ENCODE results near the gene LRP1-AS.
A peak's percentile ranks its signal among the peaks of the same experiment; 100 is the strongest.
"Not testable (repeated sequence)": the region's sequence is repeated elsewhere in the genome, so short reads cannot be mapped to it uniquely, and the experiment has no call there.

LRP1-AS gene

DNA sequence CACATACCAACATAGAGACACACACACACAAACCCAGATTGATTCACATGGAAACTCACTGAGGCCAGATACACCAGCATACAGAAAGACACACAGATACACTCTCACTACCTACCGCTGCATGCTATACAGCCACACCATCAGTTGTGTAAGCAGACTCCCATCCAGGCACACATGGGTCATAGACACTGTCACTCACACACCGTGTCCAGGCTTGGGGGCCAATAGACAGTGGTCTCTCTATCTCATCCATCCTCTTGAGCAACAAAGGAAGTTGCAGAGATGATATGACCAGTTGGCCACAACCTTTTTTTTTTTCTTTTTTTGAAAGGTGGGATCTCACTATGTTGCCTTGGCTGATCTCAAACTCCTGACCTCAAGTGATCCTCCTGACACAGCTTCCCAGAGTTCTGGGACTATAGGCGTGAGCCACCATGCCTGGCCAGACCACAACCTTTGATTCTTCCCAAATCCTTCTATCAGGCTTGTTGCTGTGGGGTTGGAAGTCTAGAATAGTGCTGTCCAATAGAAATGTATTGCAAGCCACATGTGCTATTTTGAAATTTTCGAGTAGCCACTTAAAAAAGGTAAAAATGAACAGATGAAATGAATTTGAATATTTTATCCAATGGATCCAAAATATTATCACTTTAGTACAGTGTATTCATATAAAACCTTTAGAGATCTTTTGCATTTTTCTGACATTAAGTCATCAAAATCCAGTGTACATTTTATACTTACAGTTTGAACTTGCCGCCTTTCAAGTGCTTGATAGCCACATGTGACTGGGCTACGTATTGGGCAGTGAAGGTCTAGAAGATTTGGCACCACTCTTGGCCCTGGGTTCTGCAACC is 7.4 kb downstream of the LRP1-AS start:
- DNase-seq (ENCODE audit: low read depth) = no peak

- DNase-seq (ENCODE audit: low read depth) = no peak
Observed at GRCh38 chr12:57138526-57139272, 8.7 kb downstream of the LRP1-AS start.

DNA sequence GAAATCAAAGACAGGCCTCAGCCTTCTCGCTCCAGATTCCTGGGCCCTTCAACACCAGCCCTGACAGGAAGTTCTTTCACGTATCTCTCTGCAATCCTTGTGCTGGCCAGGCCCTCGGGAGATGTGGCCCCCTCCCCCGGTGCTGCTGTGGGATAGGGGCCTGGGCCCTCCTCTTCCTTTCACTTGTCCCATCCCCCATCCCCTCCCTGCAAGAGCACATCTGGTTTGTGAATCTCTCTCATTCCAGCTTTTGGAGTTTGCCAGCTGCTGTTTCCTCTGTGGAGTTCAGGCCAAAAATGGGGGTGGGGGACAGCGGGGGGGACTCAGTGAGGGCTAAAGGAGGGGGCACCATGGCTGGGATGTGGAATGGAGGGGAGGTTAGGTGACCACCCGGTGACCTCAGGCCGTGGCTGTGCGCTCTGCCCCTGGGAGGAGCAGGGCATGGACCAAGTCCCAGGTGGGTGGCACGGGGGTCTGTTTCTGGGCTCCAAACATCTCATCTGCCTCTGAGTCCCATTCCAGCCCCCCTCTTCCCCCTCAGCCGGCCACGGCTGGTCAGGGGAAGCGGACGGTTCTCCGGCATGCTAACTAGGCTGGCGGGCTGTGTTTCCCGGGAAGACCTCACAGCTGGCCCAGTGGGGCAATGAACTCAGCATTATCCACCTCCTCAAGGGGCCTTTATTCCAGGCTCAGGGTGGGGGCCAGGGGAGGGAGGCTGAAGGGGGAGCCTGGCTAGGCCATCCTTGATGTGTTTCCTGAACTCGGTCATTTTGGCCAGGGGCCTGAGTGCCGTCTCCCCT is 11.7 kb downstream of the LRP1-AS start:
- DNase-seq (ENCODE audit: low read depth) = no peak

DNA sequence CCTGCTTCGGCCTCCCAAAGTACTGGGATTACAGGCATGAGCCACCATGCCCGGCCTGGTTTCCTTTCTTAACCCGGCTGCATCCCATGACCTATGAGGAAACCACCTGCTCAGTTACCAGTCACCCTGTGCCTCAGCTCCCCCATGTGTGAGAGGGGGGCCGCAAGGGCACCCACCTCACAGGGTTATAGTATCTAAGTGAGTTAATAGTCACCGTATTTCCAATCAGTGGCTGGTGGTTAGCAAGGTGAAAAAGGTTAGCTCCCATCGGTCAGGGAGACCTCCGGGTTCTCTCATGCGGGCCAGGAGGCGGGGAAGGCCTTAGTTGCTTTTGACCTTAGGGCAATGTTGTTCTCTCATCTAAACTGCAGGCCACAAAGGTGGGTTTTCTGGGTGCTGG is 12.5 kb downstream of the LRP1-AS start:
- no peak for DNase-seq (ENCODE audit: low read depth)

DNA sequence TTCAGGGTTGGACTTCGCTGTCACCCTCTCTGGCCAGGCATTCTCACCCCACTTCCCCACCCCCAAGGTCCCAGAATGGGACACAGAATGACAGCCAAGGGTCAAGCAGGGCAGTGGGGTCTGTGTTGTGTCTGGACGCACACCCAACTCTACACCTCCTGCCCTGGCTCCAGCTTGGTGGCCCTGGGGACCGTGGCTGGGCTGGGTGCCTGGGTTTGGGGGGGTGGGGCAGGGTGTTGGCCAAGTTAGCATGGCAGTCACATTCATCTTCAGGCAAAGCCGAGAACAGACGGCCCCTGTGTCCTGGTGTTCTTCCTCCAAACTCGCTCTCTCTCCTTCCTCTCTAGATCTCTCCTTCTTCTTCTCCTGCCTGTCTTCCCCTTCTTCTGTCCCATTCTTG is 13.5 kb downstream of the LRP1-AS start:
- no peak for DNase-seq (ENCODE audit: low read depth)

- no peak for DNase-seq (ENCODE audit: low read depth)
Observed at GRCh38 chr12:57133013-57133569, 14.3 kb downstream of the LRP1-AS start.

GRCh38 chr12:57131896-57132744 is 15.3 kb downstream of the LRP1-AS start:
- DNase-seq (ENCODE audit: low read depth) = no peak

DNA sequence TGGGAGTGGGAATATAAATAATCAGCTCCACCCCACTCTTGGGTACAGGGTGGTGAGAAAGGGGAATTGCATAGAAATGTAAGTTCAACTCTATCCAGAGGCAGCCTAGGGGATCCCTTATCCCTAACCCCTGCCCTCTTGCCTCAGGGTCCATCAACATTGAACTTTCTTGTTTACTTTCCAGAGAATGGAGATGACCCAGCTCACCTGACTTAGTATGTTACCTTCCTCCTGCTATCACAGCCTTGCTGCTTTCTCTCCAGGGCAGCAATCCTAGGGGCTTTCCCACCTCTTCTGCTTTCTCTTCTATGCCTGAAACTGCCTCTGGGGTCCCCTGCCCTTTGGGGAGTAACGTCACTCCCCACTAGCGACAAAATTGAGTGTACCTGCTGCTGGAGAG is 16.5 kb downstream of the LRP1-AS start:
- DNase-seq (ENCODE audit: low read depth) = no peak

- no peak for DNase-seq (ENCODE audit: low read depth)
Observed at GRCh38 chr12:57129889-57130288, 17.5 kb downstream of the LRP1-AS start.

DNA sequence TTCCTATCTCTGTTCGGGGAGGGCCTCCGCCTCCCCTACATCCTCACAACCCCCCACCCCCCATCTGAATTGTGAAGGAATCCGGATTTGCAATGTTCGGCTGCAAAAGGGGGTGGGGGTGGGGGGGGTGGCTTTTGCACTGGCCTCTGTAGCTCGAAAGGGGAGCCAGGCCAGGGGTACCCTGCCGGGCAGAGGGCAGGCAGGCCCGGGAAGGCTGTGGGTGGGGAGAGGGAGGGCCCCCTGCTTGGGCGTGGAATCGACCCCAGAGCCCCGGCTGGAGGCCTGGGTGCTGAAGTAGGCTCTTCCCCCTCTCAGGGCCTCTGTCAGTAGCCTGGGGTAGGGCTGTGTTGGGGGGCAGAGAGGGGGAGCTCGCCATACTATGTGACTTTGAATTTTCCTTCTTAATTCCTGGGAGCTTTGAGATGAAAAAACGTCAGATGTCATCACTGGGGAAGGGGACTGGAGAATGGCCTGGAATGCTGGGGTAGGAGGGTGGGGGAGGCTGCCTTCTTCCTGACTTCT is 18.0 kb downstream of the LRP1-AS start:
- no peak for DNase-seq (ENCODE audit: low read depth)

DNA sequence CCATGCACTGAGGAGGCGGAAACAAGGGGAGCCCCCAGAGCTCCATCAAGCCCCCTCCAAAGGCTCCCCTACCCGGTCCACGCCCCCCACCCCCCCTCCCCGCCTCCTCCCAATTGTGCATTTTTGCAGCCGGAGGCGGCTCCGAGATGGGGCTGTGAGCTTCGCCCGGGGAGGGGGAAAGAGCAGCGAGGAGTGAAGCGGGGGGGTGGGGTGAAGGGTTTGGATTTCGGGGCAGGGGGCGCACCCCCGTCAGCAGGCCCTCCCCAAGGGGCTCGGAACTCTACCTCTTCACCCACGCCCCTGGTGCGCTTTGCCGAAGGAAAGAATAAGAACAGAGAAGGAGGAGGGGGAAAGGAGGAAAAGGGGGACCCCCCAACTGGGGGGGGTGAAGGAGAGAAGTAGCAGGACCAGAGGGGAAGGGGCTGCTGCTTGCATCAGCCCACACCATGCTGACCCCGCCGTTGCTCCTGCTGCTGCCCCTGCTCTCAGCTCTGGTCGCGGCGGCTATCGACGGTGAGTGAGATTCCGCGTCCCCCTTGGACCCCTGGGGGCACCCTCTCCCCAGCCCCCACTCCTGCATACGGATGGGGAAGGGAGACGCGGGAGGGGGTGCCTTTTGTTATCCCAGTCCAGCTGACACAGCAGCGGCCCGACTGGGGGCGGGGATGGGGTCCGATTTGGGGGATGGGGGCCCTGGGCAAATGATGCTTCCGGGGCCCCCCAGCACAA is 18.7 kb downstream of the LRP1-AS start:
- DNase-seq (ENCODE audit: low read depth) = no peak

- DNase-seq (ENCODE audit: low read depth) = peak; percentile 68
Observed at GRCh38 chr12:57127726-57128518, 19.5 kb downstream of the LRP1-AS start, which contains the start of gene LRP1. TSS of gene LRP1 (plus strand) at chr12:57128483. CDS start at chr12:57128965, 482 bp downstream.

GRCh38 chr12:57127101-57127725 is 20.2 kb downstream of the LRP1-AS start:
- peak; percentile 45 for DNase-seq (ENCODE audit: low read depth)

- DNase-seq (ENCODE audit: low read depth) = no peak
Observed at GRCh38 chr12:57126561-57126960, 20.9 kb downstream of the LRP1-AS start.

- DNase-seq (ENCODE audit: low read depth) = no peak
Observed at GRCh38 chr12:57126061-57126460, 21.4 kb downstream of the LRP1-AS start.

DNA sequence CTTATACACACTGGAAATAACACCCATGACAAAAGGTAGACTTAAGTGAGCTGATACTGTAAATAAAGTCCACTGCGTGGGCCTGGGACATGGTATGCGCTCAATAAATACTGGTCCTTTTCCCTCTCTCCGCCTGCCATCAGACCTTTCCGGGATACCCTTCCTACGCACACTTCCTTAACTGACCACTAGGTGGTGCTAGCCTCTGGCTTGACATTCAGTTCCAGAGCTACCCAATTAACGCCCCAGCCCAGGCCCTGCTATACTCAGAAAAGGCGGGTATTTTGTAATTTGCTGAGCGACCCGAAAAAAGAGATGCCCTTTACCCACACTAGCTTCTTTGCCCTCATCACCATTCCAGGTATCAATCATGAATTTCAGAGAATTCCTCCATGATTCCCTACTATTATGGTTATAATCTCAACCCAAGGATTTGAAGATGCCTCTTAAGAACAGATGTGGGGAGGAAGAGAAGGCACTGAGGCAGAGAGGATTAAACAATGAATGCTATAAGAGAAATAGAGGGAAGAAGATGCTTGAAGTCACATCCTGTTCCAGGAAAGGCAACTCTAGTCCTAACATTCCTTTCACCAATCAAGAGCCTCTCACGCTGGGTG is 23.1 kb downstream of the LRP1-AS start:
- DNase-seq (ENCODE audit: low read depth) = peak; percentile 68

DNA sequence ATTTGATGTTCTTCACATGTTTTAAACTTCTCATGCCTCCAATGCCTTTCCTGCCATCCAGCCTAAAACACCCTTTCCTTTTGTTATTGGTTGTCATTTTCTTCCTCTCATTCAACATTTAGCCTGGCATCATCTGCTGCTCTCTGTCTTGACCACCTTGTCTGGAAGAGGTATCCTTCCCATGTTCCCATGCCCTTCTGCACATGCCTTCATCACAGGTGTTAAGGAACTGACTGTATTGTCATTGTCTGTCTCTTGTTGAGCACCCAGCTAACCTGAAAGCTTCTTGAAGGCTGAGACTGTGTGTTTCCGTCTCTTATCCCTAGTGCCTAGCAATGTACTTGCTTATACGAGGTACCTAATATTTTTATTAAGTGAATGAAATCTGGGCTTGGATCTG is 23.6 kb downstream of the LRP1-AS start:
- no peak for DNase-seq (ENCODE audit: low read depth)

GRCh38 chr12:57120718-57121117 is 26.7 kb downstream of the LRP1-AS start:
- not testable (repeated sequence) for DNase-seq (ENCODE audit: low read depth)

Data from stimulated activated CD8-positive, alpha-beta memory T cell treated with anti-CD3 and anti-CD28 coated beads, Interleukin-12 subunit alpha, Interleukin-12 subunit beta, amount 100 ng/mL, for 1 hour (primary cell).